NOMO-1 treated with DMSO at 0.1 percent for 48 hours (cell line): ENCODE measurements around the gene CREB3.

Experiments used
- DNase-seq: peaks from one replicate; lab custom pipeline; 2025; ENCODE audit not compliant: unreplicated experiment; lab: John Stamatoyannopoulos, UW

The CREB3 gene

DNA sequence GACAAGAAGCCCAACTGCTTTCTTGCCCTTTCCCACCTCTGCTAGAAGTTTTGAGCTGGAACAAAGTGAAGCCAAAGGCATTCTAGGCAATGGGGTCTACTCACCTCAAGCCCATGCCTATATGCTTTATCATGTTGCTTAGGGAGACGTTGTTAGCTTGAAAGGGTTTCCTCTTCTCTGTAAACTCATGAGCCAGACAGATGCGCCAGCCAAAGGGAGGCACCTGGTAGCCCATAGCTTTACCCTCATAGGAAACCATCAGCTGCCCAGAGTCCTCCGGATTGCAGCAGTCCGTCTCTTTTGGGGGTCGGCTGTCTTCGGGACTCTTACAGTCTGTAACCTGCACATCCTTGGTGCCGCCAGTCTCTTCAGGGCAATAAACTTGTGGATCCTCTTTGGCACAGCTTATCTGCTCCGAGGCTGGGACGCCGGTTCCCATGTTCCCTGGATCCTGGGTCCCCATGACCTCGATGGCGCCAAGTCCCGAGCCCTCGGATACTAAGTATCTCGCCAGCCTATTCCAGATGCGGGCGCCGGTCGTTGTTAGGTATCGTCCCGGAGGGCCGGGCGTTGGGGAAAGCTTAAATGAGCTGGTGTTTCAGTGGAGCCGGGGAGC, 15.9 kb downstream of the CREB3 start:
- no peak for DNase-seq

- DNase-seq = peak; percentile 79
Observed at GRCh38 chr9:35748858-35749514, 16.5 kb downstream of the CREB3 start, which contains the start of the genes GBA2 and RGP1. Gene GBA2, minus strand, starts transcription at chr9:35749228. Its CDS starts 524 bp downstream, at chr9:35748704. Gene RGP1, plus strand, starts transcription at chr9:35749287. Its CDS starts 469 bp downstream, at chr9:35749756.

DNA sequence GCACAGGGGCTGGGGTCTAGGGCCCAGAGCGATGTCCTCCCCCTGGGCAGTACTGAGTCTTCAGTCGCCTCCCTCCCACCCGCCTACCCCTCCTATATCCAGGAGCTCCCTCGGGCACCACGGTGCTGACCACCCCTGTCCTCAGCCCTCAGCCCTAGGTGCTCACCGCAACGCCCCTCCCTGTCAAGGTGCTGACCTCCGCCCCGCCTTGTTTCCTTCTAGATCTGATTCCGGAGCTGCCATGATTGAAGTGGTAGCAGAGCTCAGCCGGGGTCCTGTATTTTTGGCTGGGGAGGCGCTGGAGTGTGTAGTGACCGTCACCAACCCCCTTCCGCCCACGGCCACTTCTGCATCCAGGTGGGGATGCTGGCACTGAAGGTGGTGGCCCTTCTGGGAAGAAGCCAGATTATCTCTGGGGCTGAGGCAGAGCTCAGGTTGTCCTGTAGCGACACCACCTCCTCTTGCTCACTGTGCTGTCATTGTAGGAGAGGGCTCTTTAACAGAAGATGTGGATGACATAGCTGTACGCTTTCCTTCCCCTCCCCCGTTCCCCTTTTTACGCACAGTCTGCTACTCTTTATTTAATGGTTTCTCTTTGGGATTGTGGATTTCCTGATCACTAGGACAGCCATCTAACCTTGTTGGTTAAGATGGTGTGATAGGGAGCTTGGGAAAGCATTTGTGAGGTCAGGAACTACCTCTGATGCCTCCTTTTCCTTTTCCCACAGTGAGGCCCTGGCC, 17.2 kb downstream of the CREB3 start:
- DNase-seq = peak; percentile 42

DNA sequence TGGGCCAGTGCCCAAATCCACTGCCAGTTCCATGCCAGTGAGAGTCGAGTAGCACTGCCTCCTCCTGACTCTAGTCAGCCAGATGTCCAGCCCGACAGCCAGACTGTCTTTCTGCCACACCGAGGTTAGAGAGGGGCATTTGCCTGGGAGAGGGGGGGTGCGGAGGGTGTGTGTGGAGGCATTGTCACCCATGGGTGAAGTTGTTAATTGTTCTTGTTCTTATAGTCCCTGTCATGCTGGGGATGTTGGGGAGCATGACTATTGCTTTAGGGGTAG, 17.7 kb downstream of the CREB3 start:
- no peak for DNase-seq

DNA sequence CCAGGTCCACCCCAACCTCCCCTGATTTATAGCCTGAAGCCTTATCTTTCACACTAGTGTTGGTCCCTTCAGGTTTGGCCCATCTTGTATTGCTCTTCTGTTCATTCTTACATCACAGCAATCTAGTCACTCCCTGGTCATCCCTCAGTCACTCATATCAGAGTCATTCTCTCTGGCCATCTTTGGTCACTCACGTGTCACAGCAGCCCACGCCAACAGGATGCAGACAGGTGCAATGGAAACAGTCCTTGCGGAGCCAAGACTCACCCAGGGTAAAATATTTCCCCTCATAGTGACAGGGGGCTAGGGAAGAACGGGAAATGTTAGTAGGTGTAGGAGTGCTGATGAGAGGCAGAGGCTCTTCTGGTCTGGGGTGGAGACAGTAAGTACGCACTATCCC, 21.0 kb downstream of the CREB3 start:
- DNase-seq = no peak

- DNase-seq = no peak
Observed at GRCh38 chr9:35754264-35754663, 21.8 kb downstream of the CREB3 start, which contains the start of gene MSMP. Gene MSMP, minus strand, starts transcription at chr9:35754276. Its CDS starts 147 bp downstream, at chr9:35754129.

DNA sequence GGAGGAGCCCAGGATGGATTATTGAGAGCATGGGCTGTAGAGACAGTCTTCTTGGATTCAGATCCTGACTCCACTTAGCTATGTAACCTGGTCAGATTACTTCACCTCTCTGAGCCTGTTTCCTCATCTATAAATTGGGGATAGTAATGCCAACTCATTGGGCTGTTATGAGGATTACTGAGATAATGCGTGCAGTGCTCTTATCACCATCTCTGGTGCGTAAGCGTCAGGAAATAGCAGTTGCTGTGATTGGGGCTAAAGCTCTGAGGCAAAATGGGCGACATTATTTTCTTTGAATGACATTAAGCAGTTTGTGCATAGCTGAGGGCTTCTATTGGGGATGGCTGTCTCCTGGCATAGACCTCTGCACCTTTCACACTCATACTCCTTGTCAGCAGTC, 22.6 kb downstream of the CREB3 start:
- DNase-seq = no peak

DNA sequence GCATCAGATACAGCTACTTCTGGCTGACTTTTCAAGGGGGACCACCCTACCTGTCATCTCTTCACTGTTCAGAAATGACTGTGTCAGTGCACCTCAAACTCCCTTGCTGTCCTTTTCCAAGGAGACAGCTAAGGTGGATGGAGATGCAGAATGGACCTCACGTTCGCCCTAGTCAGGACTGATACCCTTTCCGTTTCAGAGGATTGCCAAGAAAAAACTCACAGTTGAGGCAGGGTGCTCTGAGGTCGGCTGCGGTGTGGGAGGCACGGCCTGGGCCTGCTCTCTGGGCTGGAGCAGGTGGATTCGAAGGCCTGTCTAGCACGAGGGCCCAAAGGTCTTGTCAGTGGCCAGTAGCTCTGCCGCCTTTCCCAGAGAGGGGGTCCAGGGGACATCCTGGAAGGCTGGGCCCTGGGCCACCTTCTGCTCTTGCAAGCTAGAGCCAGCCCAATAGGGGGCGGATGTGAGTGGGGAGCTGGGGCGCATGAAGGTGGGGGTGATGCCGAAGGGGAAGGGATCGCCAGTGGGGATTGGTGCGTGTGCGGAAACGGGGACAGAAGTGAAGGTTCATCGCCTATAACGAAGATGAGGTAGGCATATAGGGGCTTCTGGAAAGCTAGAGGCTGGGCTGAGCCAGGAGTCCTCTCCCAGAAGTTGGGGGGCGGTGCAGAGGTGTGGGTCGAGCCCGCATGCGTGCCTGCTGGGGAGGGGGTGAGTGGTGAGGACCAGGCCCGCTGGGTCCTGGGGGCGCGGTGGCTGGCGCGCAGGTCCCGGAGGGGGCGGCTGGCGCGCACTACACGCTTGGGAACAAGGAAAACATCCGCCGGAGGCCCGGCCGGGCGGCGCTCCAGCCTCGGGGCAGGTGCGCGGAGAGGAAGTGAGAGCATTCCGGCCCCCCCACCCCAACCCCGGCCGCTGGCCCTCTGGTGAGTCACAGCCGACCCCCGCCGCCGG, 24.1 kb downstream of the CREB3 start:
- DNase-seq = peak; percentile 73

DNA sequence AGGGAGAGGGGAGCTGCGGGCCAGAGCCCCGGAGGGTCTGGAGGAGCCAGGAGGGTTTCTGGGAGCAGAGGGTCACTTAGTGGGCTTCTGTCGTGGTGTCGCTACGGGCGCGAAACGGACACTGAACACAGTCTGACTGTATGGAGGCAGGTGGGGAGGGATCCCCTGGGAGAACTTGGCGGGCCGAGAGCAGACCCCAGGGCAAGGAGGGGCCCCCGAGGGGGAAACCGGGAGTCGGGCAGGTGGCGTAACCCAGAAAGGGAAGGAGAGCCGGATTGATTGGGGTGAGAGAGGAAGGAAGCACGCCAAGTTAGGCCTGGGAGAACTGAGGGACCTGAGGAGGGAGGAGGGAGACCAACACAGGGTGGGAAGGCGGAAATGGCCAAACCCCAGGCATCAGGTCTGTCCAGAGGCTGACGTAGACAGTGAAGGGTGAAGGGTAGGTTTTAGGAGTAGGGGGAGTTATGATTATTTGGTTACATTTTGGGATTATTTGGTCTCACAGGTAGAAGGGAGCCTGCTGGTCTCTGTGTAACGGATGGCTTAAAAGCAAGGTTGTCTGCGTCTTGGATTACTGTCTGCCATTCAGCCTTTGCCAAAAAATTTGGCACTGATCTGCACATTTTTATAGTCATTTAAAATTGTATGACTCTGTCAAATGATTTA, 24.9 kb downstream of the CREB3 start:
- DNase-seq = peak; percentile 51

- no peak for DNase-seq
Observed at GRCh38 chr9:35757892-35758275, 25.4 kb downstream of the CREB3 start.

DNA sequence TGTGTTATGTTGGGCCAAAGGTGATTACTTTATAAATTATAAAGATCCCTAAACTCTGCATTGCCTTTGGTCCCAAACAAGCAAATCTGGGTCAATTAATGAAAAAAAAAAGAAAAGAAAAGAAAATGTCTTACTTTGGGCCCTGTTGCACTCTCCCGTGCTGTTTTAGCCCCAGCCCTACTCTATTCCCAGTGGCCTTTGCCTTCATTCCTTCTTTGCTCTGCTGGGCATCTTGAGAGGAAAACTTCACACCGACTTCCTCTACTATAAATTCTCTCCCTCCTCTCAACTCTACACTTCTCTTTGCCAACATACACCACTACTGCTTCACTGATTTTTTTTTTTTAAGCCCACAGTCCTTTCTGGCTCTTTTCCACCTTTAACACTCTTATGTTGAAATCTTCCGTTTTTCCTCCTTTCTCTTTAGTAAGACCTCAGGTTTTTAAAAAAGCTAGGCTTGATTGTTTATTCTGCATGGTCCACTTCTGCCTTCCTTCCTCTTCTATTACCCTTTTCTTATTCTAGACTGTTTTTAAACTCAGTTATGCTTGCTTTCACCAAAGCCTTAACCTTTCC, 26.1 kb downstream of the CREB3 start:
- peak; percentile 40 for DNase-seq

GRCh38 chr9:35759795-35760194, 27.3 kb downstream of the CREB3 start:
- DNase-seq = no peak

GRCh38 chr9:35760651-35761050, 28.2 kb downstream of the CREB3 start:
- no peak for DNase-seq

DNA sequence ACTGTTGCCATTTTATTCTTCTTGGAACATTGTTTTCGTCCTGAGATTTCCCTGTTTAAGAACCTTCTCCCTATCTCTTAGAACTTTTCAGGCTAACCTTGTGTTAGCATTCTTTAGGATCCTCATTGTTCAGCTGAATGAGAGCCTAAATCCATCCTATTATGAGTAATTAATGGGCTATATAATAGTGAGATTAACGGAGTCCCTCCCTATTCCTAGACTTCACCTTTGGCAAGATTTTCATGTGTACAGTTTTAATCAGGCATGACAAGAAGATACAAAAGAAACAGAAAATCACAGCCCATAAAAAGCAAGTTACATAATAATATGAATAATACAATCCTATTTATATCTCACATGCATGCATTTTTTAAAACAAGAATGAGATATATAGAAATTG, 30.7 kb downstream of the CREB3 start:
- no peak for DNase-seq

DNA sequence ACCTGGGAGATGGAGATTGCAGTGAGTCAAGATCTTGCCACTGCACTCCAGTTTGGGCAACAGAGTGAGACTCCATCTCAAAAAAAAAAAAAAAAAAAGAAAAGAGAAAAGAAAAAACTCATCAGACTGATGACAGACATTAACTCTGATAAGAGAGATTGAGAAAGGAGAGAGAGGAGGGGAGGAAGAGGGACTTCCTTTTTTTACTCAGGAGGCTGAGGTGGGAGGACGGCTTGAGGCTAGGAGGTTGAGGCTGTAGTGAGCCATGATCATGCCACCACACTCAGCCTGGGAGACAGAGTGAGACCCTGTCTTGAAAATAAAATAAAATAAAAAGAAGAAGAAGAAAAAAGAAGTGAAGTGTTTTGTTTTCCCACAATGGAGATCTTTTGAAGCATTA, 31.3 kb downstream of the CREB3 start:
- no peak for DNase-seq

DNA sequence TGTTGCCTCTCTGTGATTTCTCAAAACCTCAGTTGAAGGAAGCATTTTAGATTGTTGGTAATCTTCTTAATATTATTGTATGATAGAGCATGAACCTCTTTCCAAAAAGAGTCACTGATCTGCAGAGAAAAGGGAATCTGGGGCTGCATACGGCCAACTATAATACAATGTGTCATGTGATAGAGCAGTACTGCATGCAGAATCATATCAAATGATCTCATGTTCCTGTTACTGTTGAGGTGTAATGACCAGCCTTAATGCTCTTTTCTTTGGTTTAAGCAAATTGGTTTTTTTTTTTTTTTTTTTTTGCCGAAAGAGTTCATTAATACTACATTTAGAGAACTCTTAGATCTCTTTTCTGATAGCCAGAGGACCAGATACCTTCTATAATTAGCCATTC, 34.5 kb downstream of the CREB3 start:
- no peak for DNase-seq

DNA sequence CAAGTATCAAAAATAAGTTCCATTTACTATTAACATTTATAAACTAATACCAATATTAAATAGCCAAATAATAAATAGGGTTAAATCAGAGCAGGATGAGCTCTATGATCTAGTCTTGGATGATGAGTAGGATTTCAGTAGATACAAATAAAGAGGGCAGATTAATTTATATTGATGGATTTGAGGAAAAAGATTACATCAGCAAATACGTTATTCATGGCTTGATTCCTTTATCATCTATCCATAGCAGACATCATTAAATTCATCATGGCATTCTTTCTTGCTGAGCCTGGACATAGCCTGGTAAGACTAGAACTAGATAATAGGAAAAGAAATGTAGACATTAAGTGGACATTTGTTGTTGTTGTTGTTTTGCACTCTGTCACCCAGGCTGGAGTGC, 35.0 kb downstream of the CREB3 start:
- DNase-seq = no peak

DNA sequence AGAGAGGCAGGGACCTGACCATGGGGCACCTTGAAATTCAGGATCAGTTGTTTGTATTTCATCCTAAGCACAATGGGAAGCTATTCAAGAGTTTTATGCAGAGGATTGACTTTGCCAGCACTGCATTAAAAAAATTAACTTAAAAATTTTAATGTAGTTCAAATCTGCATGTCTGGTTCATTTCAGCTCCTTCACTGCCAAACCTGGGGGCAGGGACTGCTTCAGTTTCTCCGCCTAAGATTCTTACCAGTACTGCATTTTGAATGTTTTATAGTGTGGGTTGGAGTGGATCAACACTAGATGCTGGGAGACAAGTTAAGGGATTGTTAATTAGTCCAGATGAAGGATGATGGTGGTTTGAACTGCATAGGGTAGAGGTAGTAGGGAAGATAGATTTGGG, 37.3 kb downstream of the CREB3 start:
- no peak for DNase-seq

DNA sequence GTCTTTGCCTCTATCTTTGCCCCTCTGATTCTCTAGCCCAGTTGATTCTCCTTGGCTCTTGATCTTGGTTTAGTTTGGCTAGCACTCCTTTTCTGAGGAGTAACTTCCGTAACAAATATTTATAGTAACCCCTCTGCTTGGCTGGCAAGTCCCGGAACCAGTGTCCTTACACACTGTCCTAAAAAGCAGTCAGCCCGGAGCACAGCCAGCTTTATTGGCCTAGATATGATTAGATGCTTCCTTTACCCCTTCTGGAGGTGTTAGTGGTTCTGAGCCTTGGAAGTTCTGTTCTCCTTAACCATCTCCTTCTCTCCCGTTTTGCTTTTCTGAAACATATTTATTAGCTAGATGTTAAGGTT, 38.6 kb downstream of the CREB3 start:
- DNase-seq = no peak

GRCh38 chr9:35771534-35771933, 39.1 kb downstream of the CREB3 start:
- DNase-seq = no peak
